Endothelial cell of umbilical vein (primary cell): ENCODE data around the gene CDK5. TPM values are rescaled to one million over a fixed set of nuclear protein-coding genes. Genes with fewer than 3 reads are reported as not detected.
A peak's percentile ranks its signal among the peaks of the same experiment; 100 is the strongest.

Experiments
- BruUV-seq: library from RNA; stranded (reverse); fragments of 400-500 nt; replicated peaks from 2 replicates; lab custom pipeline; 2021; lab: Mats Ljungman, UMichigan
- CTCF ChIA-PET: fragments of 300-600, 350-600 bp; sonication (Branson Sonifier 250); formaldehyde crosslinking; loops from one replicate; lab custom pipeline; 2021; ENCODE audit warnings: antibody characterized with exemption, inconsistent platforms; lab: Charles Lee
- POLR2A ChIA-PET: fragments of 300-600, 350-600 bp; sonication (Branson Sonifier 250); formaldehyde crosslinking; loops from one replicate; lab custom pipeline; 2021; ENCODE audit warnings: antibody characterized with exemption, inconsistent platforms; lab: Charles Lee
- DNase-seq: peaks from one replicate; pipeline ENCODE4 v3.0.0-alpha.2; 2011; ENCODE audit warnings: low read depth, low spot score
- FAIRE-seq: peaks from 2 replicates; lab custom pipeline; 2011; peaks lifted over from hg19 to GRCh38; lab: Jason Lieb, UNC
- H2AFZ ChIP-seq: 2 replicates; pipeline ENCODE4 v1.6.0; 2012; ENCODE audit warnings: low read depth, low read length, control low read depth, inconsistent platforms
- H3K27ac ChIP-seq: 2 replicates; pipeline ENCODE4 v1.5.1; 2011; ENCODE audit warnings: low read depth, mild to moderate bottlenecking, control low read depth, low read length, moderate library complexity; ENCODE audit not compliant: insufficient read depth
- H3K27me3 ChIP-seq, 2 experiments: 2 replicates each; pipeline versions ENCODE4 v1.6.0 to v1.6.1; 2011; ENCODE audit warnings: low read length in 2 of 2, mixed read lengths in 1 of 2; ENCODE audit not compliant: control insufficient read depth in 2 of 2, insufficient read depth in 2 of 2
- H3K36me3 ChIP-seq, 2 experiments: 2 replicates in 1 of 2; 3 replicates in 1 of 2; pipeline ENCODE4 v1.5.1; 2011; ENCODE audit warnings: low read length in 2 of 2, mild to moderate bottlenecking in 1 of 2, moderate library complexity in 1 of 2; ENCODE audit not compliant: control insufficient read depth in 2 of 2, insufficient read depth in 2 of 2; ENCODE audit errors: extremely low read depth in 1 of 2
- H3K4me1 ChIP-seq: 3 replicates; pipeline ENCODE4 v1.5.1; 2011; ENCODE audit warnings: mild to moderate bottlenecking, low read length; ENCODE audit not compliant: control insufficient read depth, insufficient read depth; ENCODE audit errors: extremely low read depth
- H3K4me2 ChIP-seq: 2 replicates; pipeline ENCODE4 v1.6.1; 2011; ENCODE audit warnings: low read length, control low read depth, mixed read lengths; ENCODE audit not compliant: insufficient read depth
- H3K4me3 ChIP-seq, 3 experiments: fragments of 200-600 bp in 1 of 3; sonication (generic), shearing (Covaris generic) in 1 of 3; replicated peaks in 1 of 3; 2 replicates each; pipeline ENCODE4 v1.5.1; 2011 to 2016; ENCODE audit warnings: control low read depth in 3 of 3, low read length in 3 of 3, mild to moderate bottlenecking in 2 of 3, inconsistent platforms in 1 of 3, low read depth in 1 of 3, moderate library complexity in 1 of 3; ENCODE audit not compliant: insufficient read depth in 1 of 3
- H3K79me2 ChIP-seq: 2 replicates; pipeline ENCODE4 v1.6.0; 2012; ENCODE audit warnings: low read length, inconsistent platforms; ENCODE audit not compliant: control insufficient read depth, insufficient read depth
- H3K9ac ChIP-seq: replicated peaks from 2 replicates; pipeline ENCODE3; 2011; ENCODE audit warnings: low read length, control low read depth; ENCODE audit not compliant: insufficient read depth; ENCODE audit errors: extremely low read depth
- H3K9me1 ChIP-seq: replicated peaks from 3 replicates; pipeline ENCODE4 v1.6.0; 2011; ENCODE audit warnings: mild to moderate bottlenecking, low read length; ENCODE audit not compliant: control insufficient read depth, insufficient read depth; ENCODE audit errors: extremely low read depth
- H3K9me3 ChIP-seq: replicated peaks from 2 replicates; pipeline ENCODE4 v1.5.1; 2012; ENCODE audit warnings: low read length, inconsistent platforms; ENCODE audit not compliant: control insufficient read depth, insufficient read depth
- H4K20me1 ChIP-seq: replicated peaks from 2 replicates; pipeline ENCODE3; 2011; ENCODE audit warnings: mild to moderate bottlenecking, low read length; ENCODE audit not compliant: control insufficient read depth, insufficient read depth; ENCODE audit errors: extremely low read depth
- CTCF ChIP-seq, 2 donors: IDR thresholded peaks; 1 replicate in 1 of 2; 2 replicates in 1 of 2; pipeline ENCODE4 v1.5.1; 2011; ENCODE audit warnings: low read length in 2 of 2, mild to moderate bottlenecking in 2 of 2, moderate library complexity in 2 of 2, control low read depth in 1 of 2, inconsistent platforms in 1 of 2, low read depth in 1 of 2; ENCODE audit not compliant: insufficient read depth in 1 of 2; ENCODE audit errors: extremely low read depth in 1 of 2
- EZH2 ChIP-seq: IDR thresholded peaks from 2 replicates; pipeline ENCODE4 v1.6.1; 2012; ENCODE audit warnings: borderline replicate concordance, low read depth, mild to moderate bottlenecking, moderate library complexity, low read length, inconsistent platforms; ENCODE audit not compliant: severe bottlenecking
- FOS ChIP-seq: IDR thresholded peaks from 2 replicates; pipeline ENCODE4 v1.6.1; 2011; ENCODE audit warnings: mild to moderate bottlenecking, low read length, moderate library complexity, borderline replicate concordance; ENCODE audit not compliant: insufficient read depth
- GATA2 ChIP-seq: IDR thresholded peaks from 2 replicates; pipeline ENCODE4 v1.7.0; 2011; ENCODE audit warnings: low read depth, mild to moderate bottlenecking, moderate library complexity, mixed read lengths, low read length; ENCODE audit not compliant: insufficient read length, insufficient read depth
- JUN ChIP-seq: IDR thresholded peaks from 2 replicates; pipeline ENCODE4 v1.6.1; 2011; ENCODE audit warnings: borderline replicate concordance, low read depth; ENCODE audit not compliant: insufficient read length, insufficient read depth
- MYC ChIP-seq: IDR thresholded peaks from one replicate; pipeline ENCODE4 v1.6.1; 2011; ENCODE audit warnings: mild to moderate bottlenecking, low read depth, low read length
- POLR2A ChIP-seq: IDR thresholded peaks from 2 replicates; pipeline ENCODE4 v1.6.1; 2012; ENCODE audit warnings: low read depth, mild to moderate bottlenecking, control low read depth, low read length
- POLR2AphosphoS5 ChIP-seq: IDR thresholded peaks from 2 replicates; pipeline ENCODE4 v1.6.1; 2012; ENCODE audit warnings: low read depth, mild to moderate bottlenecking, control low read depth, low read length, moderate library complexity; ENCODE audit not compliant: insufficient read depth
- dilution Hi-C: fragments of 300-500 bp; cut with MboI; formaldehyde crosslinking; loops from one replicate; pipeline ENCODE4 v1.15.0; 2019; ENCODE audit warnings: low sequenced_read_pairs; ENCODE audit not compliant: extremely low pct_ligation_motif_present
- intact Hi-C: fragments of 100-400 bp; cut with micrococcal nuclease; formaldehyde crosslinking; loops from one replicate; pipeline ENCODE4 v1.10.0; 2022
- polyA plus RNA-seq, 4 experiments: library from polyadenylated mRNA; depleted of rRNA in 3 of 4; stranded (reverse) in 3 of 4; unstranded in 1 of 4; fragments of >200 nt; gene quantifications; 2 replicates each; pipeline versions ENCODE4 v1.2.1 to v1.2.3, GENCODE V29; 2011 to 2012; ENCODE audit warnings: missing spikeins in 1 of 4
- total RNA-seq: library from RNA; stranded (reverse); gene quantifications from 2 replicates; pipeline ENCODE4 v1.2.3, GENCODE V29; 2021
- TF ChIP-seq, protein P1 (sequence below): IDR thresholded peaks from 2 replicates; pipeline ENCODE4 v1.6.1; 2011; ENCODE audit not compliant: insufficient read depth, insufficient read length

The CDK5 gene
- total and polyA plus RNA-seq, 2 donors (not counting 3 experiments of a cell fraction or from before 2014, with no cell fraction given) = 16.5 to 38.3 TPM

- intact Hi-C loops (no loop called here), dilution Hi-C loops (no loop called here)
- BruUV-seq = TSS peak; percentile 14
- Histone ChIP-seq H4K20me1 (no peaks in the 10 kb centered on the region), H3K9me1 (no peaks in the 10 kb centered on the region), H3K4me1 (no peaks in the 10 kb centered on the region), H3K27ac (no peak overlapping the region), H3K79me2 (no peaks in the 10 kb centered on the region), H3K36me3 (peaks cover 18 to 71% of the 10 kb centered on the region in 2 experiments), H3K4me2 (no peak overlapping the region), H3K9me3 (no peaks in the 10 kb centered on the region), H3K27me3 (no peaks in the 10 kb centered on the region), H2AFZ (no peak overlapping the region), H3K4me3 (no peak overlapping the region), H3K9ac (no peak overlapping the region)
- ChIA-PET POLR2A (no interaction called here), CTCF (interaction anchor here (0.8 to 1.1 kb wide), 2 partner anchors 9 to 11 kb away, joined by 3 read pairs; partner anchors contain the start of gene FASTK)
- FAIRE-seq (no peak), DNase-seq (no peak)
- no peak for TF ChIP-seq CTCF (IDR thresholded peaks at IDR 0.05; ENCODE audit: extremely low read depth in 1 of 2, insufficient read depth in 1 of 2, low read depth in 1 of 2, low read length in 2 of 2)
- TF ChIP-seq, protein P1, sequence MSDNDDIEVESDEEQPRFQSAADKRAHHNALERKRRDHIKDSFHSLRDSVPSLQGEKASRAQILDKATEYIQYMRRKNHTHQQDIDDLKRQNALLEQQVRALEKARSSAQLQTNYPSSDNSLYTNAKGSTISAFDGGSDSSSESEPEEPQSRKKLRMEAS = no peak
- TF ChIP-seq POLR2A = no peak
- no peak for TF ChIP-seq MYC
- TF ChIP-seq FOS = no peak
- no peak for TF ChIP-seq JUN
- TF ChIP-seq POLR2AphosphoS5 = no peak
- TF ChIP-seq GATA2 = no peak
- no peak for TF ChIP-seq EZH2
Observed at GRCh38 chr7:151071032-151071866, 13.6 kb upstream of the CDK5 start.
